Right atrium auricular region (tissue), 2 donors: ENCODE data around the gene FAM219A. TPM values are rescaled to one million over a fixed set of nuclear protein-coding genes. Genes with fewer than 3 reads are reported as not detected.
"Not testable (repeated sequence)": the region's sequence is repeated elsewhere in the genome, so short reads cannot be mapped to it uniquely, and the experiment has no call there.

ENCODE experiments used
- DNase-seq: peaks from one replicate; pipeline ENCODE4 v3.0.0-alpha.2; 2019; ENCODE audit warnings: low spot score
- H3K27ac ChIP-seq, 2 donors: fragments of 200-600 bp; sonication (generic); 1 replicate in 1 of 2; 2 replicates in 1 of 2; pipeline ENCODE4 v1.5.1; 2016 to 2019
- H3K27me3 ChIP-seq, 2 donors: fragments of 200-600 bp; sonication (generic); one replicate each; pipeline versions ENCODE4 v1.5.1 to v1.6.0; 2017 to 2019
- H3K36me3 ChIP-seq: fragments of 200-600 bp; sonication (generic); one replicate; pipeline ENCODE4 v1.5.1; 2016
- H3K4me1 ChIP-seq, 2 donors: fragments of 200-600 bp; sonication (generic); one replicate each; pipeline versions ENCODE4 v1.5.1 to v1.6.0; 2017 to 2019
- H3K4me3 ChIP-seq, 2 donors: fragments of 200-600 bp; sonication (generic); 1 replicate in 1 of 2; 2 replicates in 1 of 2; pipeline ENCODE4 v1.5.1; 2017 to 2019; ENCODE audit warnings: mild to moderate bottlenecking in 1 of 2, moderate library complexity in 1 of 2
- H3K9me3 ChIP-seq, 2 donors: fragments of 200-600 bp; sonication (generic); one replicate each; pipeline ENCODE4 v1.5.1; 2019
- total RNA-seq, 2 donors: library from RNA; depleted of rRNA; stranded (reverse); fragments of >200 nt; gene quantifications; one replicate each; pipeline ENCODE4 v1.1.0, GENCODE V29; 2016
- TF ChIP-seq, protein P1 (sequence below), 2 donors: fragments of 200-600 bp; sonication (generic); IDR thresholded peaks; one replicate each; pipeline ENCODE4 v1.5.1; 2019; ENCODE audit warnings: antibody characterized with exemption in 2 of 2

FAM219A gene
- total RNA-seq, 2 donors from 2014 or later: 10.5 to 19.9 TPM

GRCh38 chr9:34365282-34365681 lies 93.1 kb downstream of the FAM219A start:
- TF ChIP-seq, protein P1, sequence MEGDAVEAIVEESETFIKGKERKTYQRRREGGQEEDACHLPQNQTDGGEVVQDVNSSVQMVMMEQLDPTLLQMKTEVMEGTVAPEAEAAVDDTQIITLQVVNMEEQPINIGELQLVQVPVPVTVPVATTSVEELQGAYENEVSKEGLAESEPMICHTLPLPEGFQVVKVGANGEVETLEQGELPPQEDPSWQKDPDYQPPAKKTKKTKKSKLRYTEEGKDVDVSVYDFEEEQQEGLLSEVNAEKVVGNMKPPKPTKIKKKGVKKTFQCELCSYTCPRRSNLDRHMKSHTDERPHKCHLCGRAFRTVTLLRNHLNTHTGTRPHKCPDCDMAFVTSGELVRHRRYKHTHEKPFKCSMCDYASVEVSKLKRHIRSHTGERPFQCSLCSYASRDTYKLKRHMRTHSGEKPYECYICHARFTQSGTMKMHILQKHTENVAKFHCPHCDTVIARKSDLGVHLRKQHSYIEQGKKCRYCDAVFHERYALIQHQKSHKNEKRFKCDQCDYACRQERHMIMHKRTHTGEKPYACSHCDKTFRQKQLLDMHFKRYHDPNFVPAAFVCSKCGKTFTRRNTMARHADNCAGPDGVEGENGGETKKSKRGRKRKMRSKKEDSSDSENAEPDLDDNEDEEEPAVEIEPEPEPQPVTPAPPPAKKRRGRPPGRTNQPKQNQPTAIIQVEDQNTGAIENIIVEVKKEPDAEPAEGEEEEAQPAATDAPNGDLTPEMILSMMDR (IDR thresholded peaks at IDR 0.05): no peak
- H3K27ac ChIP-seq: no peak overlapping the region
- DNase-seq: no peak
- H3K9me3 ChIP-seq: no peaks in the 10 kb centered on the region
- no peaks in the 10 kb centered on the region for H3K27me3 ChIP-seq
- no peak overlapping the region for H3K4me3 ChIP-seq
- no peaks in the 10 kb centered on the region for H3K36me3 ChIP-seq
- peaks cover 0 to 23% of the 10 kb centered on the region in 2 donors for H3K4me1 ChIP-seq

- no peaks in the 10 kb centered on the region for H3K36me3 ChIP-seq
- no peak overlapping the region for H3K4me3 ChIP-seq
- DNase-seq: no peak
- H3K27ac ChIP-seq: peak overlapping the region; percentile 2 to 57
- peaks cover 0 to 21% of the 10 kb centered on the region in 2 donors for H3K4me1 ChIP-seq
- TF ChIP-seq, protein P1 (IDR thresholded peaks at IDR 0.05): no peak
- H3K9me3 ChIP-seq: no peaks in the 10 kb centered on the region
- no peaks in the 10 kb centered on the region for H3K27me3 ChIP-seq
Measured at GRCh38 chr9:34363619-34364351, 94.6 kb downstream of the FAM219A start.

GRCh38 chr9:34362614-34363214 lies 95.7 kb downstream of the FAM219A start:
- DNase-seq: no peak
- Histone ChIP-seq H3K4me3 (no peak overlapping the region), H3K36me3 (no peaks in the 10 kb centered on the region), H3K27ac (no peak overlapping the region), H3K9me3 (no peaks in the 10 kb centered on the region), H3K27me3 (no peaks in the 10 kb centered on the region), H3K4me1 (peaks cover 0 to 21% of the 10 kb centered on the region in 2 donors)
- TF ChIP-seq, protein P1 (IDR thresholded peaks at IDR 0.05): no peak

DNA sequence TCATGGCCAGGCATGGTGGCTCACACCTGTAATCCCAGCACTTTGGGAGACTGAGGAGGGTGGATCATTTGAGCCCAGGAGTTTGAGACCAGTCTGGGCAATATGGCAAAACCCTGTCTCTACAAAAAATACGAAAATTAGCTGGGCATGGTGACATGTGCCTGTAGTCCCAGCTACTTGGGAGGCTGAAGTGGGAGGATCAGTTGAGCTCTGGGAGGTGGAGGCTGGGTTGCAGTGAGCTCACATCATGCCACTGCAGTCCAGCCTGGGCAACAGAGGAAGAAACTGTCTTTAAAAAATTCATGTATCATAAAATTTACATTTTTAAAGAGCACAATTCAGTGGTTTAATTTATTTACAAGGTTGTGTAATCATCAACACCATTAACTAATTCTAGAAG lies 105.4 kb downstream of the FAM219A start:
- H3K36me3 ChIP-seq, H3K4me3 ChIP-seq, H3K27ac ChIP-seq, DNase-seq, H3K4me1 ChIP-seq, H3K27me3 ChIP-seq: not testable (repeated sequence)
- peaks cover 0 to 14% of the 10 kb centered on the region in 2 donors for H3K9me3 ChIP-seq

DNA sequence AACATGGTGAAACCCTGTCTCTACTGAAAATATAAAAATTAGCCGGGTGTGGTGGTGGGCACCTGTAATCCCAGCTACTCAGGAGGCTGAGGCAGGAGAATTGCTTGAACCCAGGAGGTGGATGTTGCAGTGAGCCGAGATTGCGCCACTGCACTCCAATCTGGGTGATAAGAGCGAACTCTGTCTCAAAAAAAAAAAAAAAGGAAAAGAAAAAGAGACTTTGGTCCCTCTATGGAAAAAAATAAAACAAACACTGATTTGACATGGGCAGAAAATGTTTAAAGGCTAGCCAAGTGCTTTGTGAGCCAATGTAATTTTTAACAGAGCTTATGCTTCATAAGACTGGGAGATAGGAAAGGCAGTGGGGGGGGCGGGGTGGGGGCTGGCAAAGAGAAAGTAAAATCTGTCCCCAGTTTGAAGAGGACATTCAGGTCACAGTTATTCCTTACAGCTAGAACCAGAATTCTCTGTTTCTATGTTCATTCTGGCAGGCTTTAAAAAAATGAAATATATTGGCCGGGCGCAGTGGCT lies 106.2 kb downstream of the FAM219A start:
- H3K9me3 ChIP-seq: peaks cover 0 to 14% of the 10 kb centered on the region in 2 donors
- DNase-seq, H3K27ac ChIP-seq, H3K4me3 ChIP-seq, H3K27me3 ChIP-seq, H3K4me1 ChIP-seq, H3K36me3 ChIP-seq: not testable (repeated sequence)

- H3K27ac ChIP-seq: no peak overlapping the region
- DNase-seq: no peak
- no peaks in the 10 kb centered on the region for H3K27me3 ChIP-seq
- no peaks in the 10 kb centered on the region for H3K36me3 ChIP-seq
- H3K4me3 ChIP-seq: no peak overlapping the region
- H3K9me3 ChIP-seq: no peaks in the 10 kb centered on the region
- H3K4me1 ChIP-seq: peaks cover 0 to 19% of the 10 kb centered on the region in 2 donors
- TF ChIP-seq, protein P1 (IDR thresholded peaks at IDR 0.05): no peak
Measured at GRCh38 chr9:34349324-34349723, 109.0 kb downstream of the FAM219A start.

Other genes with a start within 250 kb of the FAM219A start
- gene KIF24, start 129.3 kb downstream of the FAM219A start, total RNA-seq: under 1 TPM; 0.43 to 0.52 TPM
- 10 to 100 TPM; 17.6 to 25.3 TPM for gene NUDT2, start 129.0 kb downstream of the FAM219A start, total RNA-seq
- 1 to 10 TPM; 5.4 to 7.4 TPM for gene MYORG, start 81.7 kb downstream of the FAM219A start, total RNA-seq
- gene DNAI1, start 235 bp upstream of the FAM219A start, total RNA-seq: not detected
- gene ENHO, start 64.4 kb upstream of the FAM219A start, total RNA-seq: under 1 TPM in 1 of 2 donors, not detected in 1; 0.75 TPM
- 10 to 100 TPM in 1 of 2 donors, 1 to 10 TPM in 1; 6.6 to 23.3 TPM for gene CNTFR, start 131.2 kb upstream of the FAM219A start, total RNA-seq
- gene RPP25L, start 153.5 kb upstream of the FAM219A start, total RNA-seq: 10 to 100 TPM; 29.9 to 49.2 TPM
- gene DCTN3, start 161.9 kb upstream of the FAM219A start, total RNA-seq: 100 to 1,000 TPM in 1 of 2 donors, 10 to 100 TPM in 1; 59.1 to 154 TPM
- not detected for gene ARID3C, start 170.5 kb upstream of the FAM219A start, total RNA-seq
- 10 to 100 TPM; 52.2 to 70.7 TPM for gene SIGMAR1, start 179.2 kb upstream of the FAM219A start, total RNA-seq
- gene GALT, start 188.1 kb upstream of the FAM219A start, total RNA-seq: 10 to 100 TPM; 30.9 to 35.0 TPM
- gene IL11RA, start 193.6 kb upstream of the FAM219A start, total RNA-seq: 100 to 1,000 TPM in 1 of 2 donors, 10 to 100 TPM in 1; 58.2 to 108 TPM
- not detected for gene CCL27, start 204.1 kb upstream of the FAM219A start, total RNA-seq
- under 1 TPM in 1 of 2 donors, not detected in 1; 0.63 TPM for gene CCL19, start 232.7 kb upstream of the FAM219A start, total RNA-seq